ENCODE data around the gene ADGRG7. TPM values are rescaled to one million over a fixed set of nuclear protein-coding genes. Genes with fewer than 3 reads are reported as not detected.

ADGRG7 gene
- total and polyA plus RNA-seq, 2 of the 13 experiments (the other 11 are each of a cell fraction or from before 2014, with no cell fraction given) = not detected

DNA sequence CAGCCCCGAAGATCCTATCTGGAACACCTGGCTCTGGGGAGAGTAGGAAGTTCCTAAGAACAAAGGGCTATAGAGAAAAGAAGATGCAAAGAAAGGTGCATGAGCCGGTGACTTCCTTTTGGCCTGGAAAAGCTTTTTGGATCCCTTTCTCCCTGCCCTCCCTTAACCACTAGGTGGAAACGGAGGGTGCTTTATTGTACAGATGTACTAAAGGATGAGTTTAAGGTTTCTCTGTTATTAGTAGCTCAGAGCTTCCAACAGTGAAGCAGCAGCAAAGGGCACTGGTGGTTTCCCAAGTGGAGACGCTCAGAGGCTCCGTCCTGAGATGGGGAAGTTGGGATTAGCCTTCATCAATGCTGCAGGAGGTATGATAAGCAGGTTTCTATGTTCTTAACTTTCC is 5.9 kb upstream of the ADGRG7 start (continued):
- TF ChIP-seq, protein P1, sequence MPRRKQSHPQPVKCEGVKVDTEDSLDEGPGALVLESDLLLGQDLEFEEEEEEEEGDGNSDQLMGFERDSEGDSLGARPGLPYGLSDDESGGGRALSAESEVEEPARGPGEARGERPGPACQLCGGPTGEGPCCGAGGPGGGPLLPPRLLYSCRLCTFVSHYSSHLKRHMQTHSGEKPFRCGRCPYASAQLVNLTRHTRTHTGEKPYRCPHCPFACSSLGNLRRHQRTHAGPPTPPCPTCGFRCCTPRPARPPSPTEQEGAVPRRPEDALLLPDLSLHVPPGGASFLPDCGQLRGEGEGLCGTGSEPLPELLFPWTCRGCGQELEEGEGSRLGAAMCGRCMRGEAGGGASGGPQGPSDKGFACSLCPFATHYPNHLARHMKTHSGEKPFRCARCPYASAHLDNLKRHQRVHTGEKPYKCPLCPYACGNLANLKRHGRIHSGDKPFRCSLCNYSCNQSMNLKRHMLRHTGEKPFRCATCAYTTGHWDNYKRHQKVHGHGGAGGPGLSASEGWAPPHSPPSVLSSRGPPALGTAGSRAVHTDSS (CRISPR knock-in tag; conservative IDR thresholded peaks at IDR 0.05) = no peak
- TF ChIP-seq XRCC5 (optimal IDR thresholded peaks at IDR 0.05; ENCODE audit: low read length) (peak; percentile 36), TEAD3 (CRISPR knock-in tag; optimal IDR thresholded peaks at IDR 0.05; ENCODE audit: borderline replicate concordance) (no peak)

DNA sequence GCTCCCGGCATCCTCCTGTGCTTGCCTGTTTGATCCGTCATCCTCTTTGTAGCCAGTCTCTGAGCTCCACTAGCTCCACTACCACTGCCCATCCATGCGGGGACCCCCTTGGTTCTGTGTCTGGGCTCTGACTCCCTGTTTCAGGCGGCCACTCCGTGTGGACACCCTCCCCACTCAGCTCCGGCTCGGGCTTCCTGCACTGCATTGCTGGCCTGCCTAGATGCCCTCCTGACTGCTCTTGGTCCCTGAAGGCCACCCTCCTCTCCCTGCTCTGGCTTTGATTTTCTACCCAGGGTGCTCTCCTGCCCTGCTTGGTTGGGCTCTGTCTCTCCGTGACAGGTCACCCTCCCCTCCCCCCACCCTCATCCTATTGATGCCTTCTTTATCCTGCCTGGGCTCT is 4.0 kb upstream of the ADGRG7 start:
- WGBS (ENCODE audit: low lambda C conversion rate) = 64% methylated on average over 8 of the region's 8 CpGs

More for the DNA sequence above, 4.0 kb upstream of the ADGRG7 start:
- intact Hi-C loops (cut with micrococcal nuclease; ENCODE audit: unreplicated experiment) (no loop called here), in situ Hi-C loops (cut with HindIII; ENCODE audit: extremely low pct_ligation_motif_present, low pct_unique_long_range_greater_than_20kb) (loop anchor here (25.0 kb wide), 1 partner anchor 107 kb away; the partner anchor contains the start of gene TFG)
- Histone ChIP-seq H3K79me2 (ENCODE audit: insufficient read depth, low read length) (no peaks in the 10 kb centered on the region), H4K20me1 (ENCODE audit: insufficient read depth, low read length) (no peaks in the 10 kb centered on the region), H3K36me3 (replicated peaks in 1 of 2; ENCODE audit: control insufficient read depth in 1 of 2, insufficient read depth in 2 of 2, low read length in 2 of 2) (no peaks in the 10 kb centered on the region), H3K9me3 (ENCODE audit: low read length) (no peaks in the 10 kb centered on the region), H3K27ac (ENCODE audit: extremely low read length, insufficient read depth, low read length) (no peak overlapping the region), H3K4me2 (ENCODE audit: low read depth, low read length) (no peak overlapping the region), H3K9ac (ENCODE audit: insufficient read depth, low read depth, low read length) (no peak overlapping the region), H3K4me3 (replicated peaks in 1 of 3; ENCODE audit: insufficient read depth in 1 of 3, low read depth in 2 of 3, low read length in 3 of 3) (no peak overlapping the region), H2AFZ (ENCODE audit: low read length) (no peak overlapping the region), H3K27me3 (ENCODE audit: control insufficient read depth in 1 of 2, insufficient read depth in 2 of 2, low read length in 2 of 2) (no peaks in the 10 kb centered on the region), H3K4me1 (ENCODE audit: insufficient read depth, low read length) (peaks cover 35% of the 10 kb centered on the region)
- CTCF ChIA-PET (ENCODE audit: low intra/inter-chr PET ratio, low total read pairs) = no interaction called here
- TF ChIP-seq ZFP41 (CRISPR knock-in tag; IDR thresholded peaks at IDR 0.05; ENCODE audit: borderline replicate concordance) (no peak), ZNF557 (CRISPR knock-in tag; IDR thresholded peaks at IDR 0.05) (no peak), ZNF772 (CRISPR knock-in tag; IDR thresholded peaks at IDR 0.05) (no peak), SIN3B (IDR thresholded peaks at IDR 0.05; ENCODE audit: low read length) (no peak), LCORL (IDR thresholded peaks at IDR 0.05) (no peak), LCORL (CRISPR knock-in tag; IDR thresholded peaks at IDR 0.05) (no peak), POLR2G (IDR thresholded peaks at IDR 0.05; ENCODE audit: low read depth, low read length) (no peak), ZMYM2 (CRISPR knock-in tag; IDR thresholded peaks at IDR 0.05) (no peak), JUNB (CRISPR knock-in tag; IDR thresholded peaks at IDR 0.05; ENCODE audit: borderline replicate concordance) (no peak), SMC3 (IDR thresholded peaks at IDR 0.05; ENCODE audit: low read length) (no peak)
- TF ChIP-seq, protein P2, sequence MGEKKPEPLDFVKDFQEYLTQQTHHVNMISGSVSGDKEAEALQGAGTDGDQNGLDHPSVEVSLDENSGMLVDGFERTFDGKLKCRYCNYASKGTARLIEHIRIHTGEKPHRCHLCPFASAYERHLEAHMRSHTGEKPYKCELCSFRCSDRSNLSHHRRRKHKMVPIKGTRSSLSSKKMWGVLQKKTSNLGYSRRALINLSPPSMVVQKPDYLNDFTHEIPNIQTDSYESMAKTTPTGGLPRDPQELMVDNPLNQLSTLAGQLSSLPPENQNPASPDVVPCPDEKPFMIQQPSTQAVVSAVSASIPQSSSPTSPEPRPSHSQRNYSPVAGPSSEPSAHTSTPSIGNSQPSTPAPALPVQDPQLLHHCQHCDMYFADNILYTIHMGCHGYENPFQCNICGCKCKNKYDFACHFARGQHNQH (CRISPR knock-in tag; IDR thresholded peaks at IDR 0.05) = no peak
- no peak for FAIRE-seq
- ATAC-seq = no peak
- no TSS peak for BruUV-seq (replicated peaks)
- no peak for DNase-seq (ENCODE audit: low spot score)
- POLR2A ChIA-PET = no interaction called here
